Memory B cell (primary cell): ENCODE measurements around the gene GCK.

ENCODE experiments used
- ATAC-seq: fragments of 150-1000 bp; cut with Tn5 transposase; 2 replicates; pipeline ENCODE4 v1.10.0; 2021; ENCODE audit warnings: low read depth, mild to moderate bottlenecking, moderate library complexity
- DNase-seq, 2 donors: peaks; one replicate each; pipeline ENCODE4 v3.0.0; 2022; ENCODE audit warnings: low spot score in 2 of 2
- H3K27ac Mint-ChIP-seq: one replicate; pipeline ENCODE4 v1.8.0; 2022; ENCODE audit warnings: mild to moderate bottlenecking, moderate library complexity, mixed read lengths
- H3K27me3 Mint-ChIP-seq: one replicate; pipeline ENCODE4 v1.8.0; 2022; ENCODE audit warnings: mixed read lengths
- H3K36me3 Mint-ChIP-seq: one replicate; pipeline ENCODE4 v1.8.0; 2022; ENCODE audit warnings: mild to moderate bottlenecking, mixed read lengths
- H3K4me1 Mint-ChIP-seq: one replicate; pipeline ENCODE4 v1.8.0; 2022; ENCODE audit warnings: mixed read lengths
- H3K4me3 Mint-ChIP-seq: one replicate; pipeline ENCODE4 v1.8.0; 2022; ENCODE audit warnings: mild to moderate bottlenecking, moderate library complexity, mixed read lengths
- H3K9me3 Mint-ChIP-seq: one replicate; pipeline ENCODE4 v1.8.0; 2022; ENCODE audit warnings: mixed read lengths

Gene GCK

GRCh38 chr7:44098092-44099068 lies 90.9 kb downstream of the GCK start:
- H3K9me3 Mint-ChIP-seq, result no peaks in the 10 kb centered on the region

GRCh38 chr7:44097064-44097932 lies 91.9 kb downstream of the GCK start:
- Mint-ChIP-seq H3K4me3 (peak overlapping the region; percentile 28), H3K27ac (peak overlapping the region; percentile 79), H3K27me3 (no peaks in the 10 kb centered on the region), H3K9me3 (no peaks in the 10 kb centered on the region), H3K36me3 (no peaks in the 10 kb centered on the region), H3K4me1 (peaks cover 32% of the 10 kb centered on the region)
- DNase-seq (peak; percentile 46 to 67), ATAC-seq (peak; percentile 96)

More at GRCh38 chr7:44098092-44099068, 90.9 kb downstream of the GCK start:
- H3K27ac Mint-ChIP-seq, result peak overlapping the region; percentile 79
- H3K4me1 Mint-ChIP-seq, result peaks cover 30% of the 10 kb centered on the region
- H3K4me3 Mint-ChIP-seq, result no peak overlapping the region
- ATAC-seq (no peak), DNase-seq (no peak)
- no peaks in the 10 kb centered on the region for H3K36me3 Mint-ChIP-seq
- no peaks in the 10 kb centered on the region for H3K27me3 Mint-ChIP-seq

DNA sequence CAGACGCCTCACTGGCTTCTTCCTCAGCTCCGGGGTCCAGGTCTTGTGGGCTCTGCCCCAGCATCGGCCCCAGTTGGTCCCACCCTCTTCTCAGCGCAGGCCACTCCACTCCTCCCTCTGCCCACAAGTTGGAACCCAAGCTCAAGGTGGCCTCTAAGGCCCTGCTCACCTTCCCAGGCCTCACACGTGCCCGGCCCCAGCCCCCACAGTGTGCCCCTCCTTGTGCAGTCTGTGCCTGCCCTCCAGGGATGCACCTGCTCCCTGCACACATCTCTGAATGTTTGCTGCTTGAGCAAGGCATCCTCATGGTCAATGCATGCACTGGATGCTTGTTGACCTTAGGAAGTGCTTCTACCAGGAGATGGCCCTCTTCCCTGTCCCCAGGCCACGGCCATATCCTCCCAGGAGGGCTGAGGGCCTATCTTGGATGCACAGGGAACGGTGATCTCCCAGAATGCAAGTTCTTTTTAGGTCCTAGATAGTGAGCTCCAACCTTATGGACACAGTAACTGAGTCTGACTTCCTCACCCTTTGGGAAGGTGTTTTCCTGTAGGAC lies 92.8 kb downstream of the GCK start:
- no peak for ATAC-seq
- Mint-ChIP-seq H3K4me1 (peaks cover 31% of the 10 kb centered on the region), H3K4me3 (peak overlapping the region; percentile 8), H3K36me3 (no peaks in the 10 kb centered on the region), H3K27me3 (no peaks in the 10 kb centered on the region), H3K9me3 (no peaks in the 10 kb centered on the region), H3K27ac (peak overlapping the region; percentile 79)
- DNase-seq, result no peak

DNA sequence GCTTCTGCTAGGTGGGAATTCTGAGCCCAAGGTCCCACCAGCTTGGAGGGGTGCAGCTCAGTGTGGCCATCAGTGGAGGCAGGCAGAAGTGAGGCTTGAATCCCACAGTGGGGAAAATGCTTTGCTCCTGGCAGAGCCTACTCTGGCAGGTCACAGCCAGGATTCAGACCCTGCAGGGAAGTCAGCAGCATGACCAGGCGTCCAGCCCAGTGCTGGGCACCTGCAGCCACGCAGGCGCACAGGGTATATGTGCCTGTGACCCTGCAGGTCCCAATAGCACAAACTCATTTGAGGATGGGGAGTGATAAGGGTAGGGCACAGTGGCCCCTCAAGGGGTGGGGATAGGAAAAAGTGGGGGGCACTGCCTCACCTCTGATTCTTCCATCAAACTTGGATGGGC lies 93.5 kb downstream of the GCK start:
- Mint-ChIP-seq H3K27me3 (no peaks in the 10 kb centered on the region), H3K4me1 (peaks cover 31% of the 10 kb centered on the region), H3K9me3 (no peaks in the 10 kb centered on the region), H3K27ac (peak overlapping the region; percentile 35), H3K36me3 (no peaks in the 10 kb centered on the region), H3K4me3 (no peak overlapping the region)
- no peak for DNase-seq
- ATAC-seq, result no peak

- H3K9me3 Mint-ChIP-seq, result no peaks in the 10 kb centered on the region
- peak overlapping the region; percentile 12 for H3K4me3 Mint-ChIP-seq
- ATAC-seq, result no peak
- no peak for DNase-seq
- H3K27me3 Mint-ChIP-seq, result no peaks in the 10 kb centered on the region
- H3K27ac Mint-ChIP-seq, result peak overlapping the region; percentile 35
- peaks cover 28% of the 10 kb centered on the region for H3K4me1 Mint-ChIP-seq
- no peaks in the 10 kb centered on the region for H3K36me3 Mint-ChIP-seq
These were observed 94.2 kb downstream of the GCK start for GRCh38 chr7:44094883-44095592.

- no peaks in the 10 kb centered on the region for H3K36me3 Mint-ChIP-seq
- no peaks in the 10 kb centered on the region for H3K9me3 Mint-ChIP-seq
- DNase-seq (no peak), ATAC-seq (no peak)
- H3K4me1 Mint-ChIP-seq, result peaks cover 28% of the 10 kb centered on the region
- no peaks in the 10 kb centered on the region for H3K27me3 Mint-ChIP-seq
- no peak overlapping the region for H3K4me3 Mint-ChIP-seq
- no peak overlapping the region for H3K27ac Mint-ChIP-seq
These were observed 94.9 kb downstream of the GCK start for GRCh38 chr7:44094365-44094764.
